GM15510 (cell line): ENCODE results near the gene HPCAL1.

Experiments
- POLR2A ChIP-seq: IDR thresholded peaks from 3 replicates; pipeline ENCODE4 v1.6.1; 2011; ENCODE audit warnings: borderline replicate concordance; ENCODE audit not compliant: insufficient read length; ENCODE audit errors: extremely low read depth

HPCAL1 gene

GRCh38 chr2:10287761-10288160 is 14.9 kb upstream of the HPCAL1 start:
- TF ChIP-seq POLR2A, result no peak

- TF ChIP-seq POLR2A, result no peak
Measured at GRCh38 chr2:10288606-10289005, 14.1 kb upstream of the HPCAL1 start.

GRCh38 chr2:10289352-10289751 is 13.4 kb upstream of the HPCAL1 start:
- no peak for TF ChIP-seq POLR2A

DNA sequence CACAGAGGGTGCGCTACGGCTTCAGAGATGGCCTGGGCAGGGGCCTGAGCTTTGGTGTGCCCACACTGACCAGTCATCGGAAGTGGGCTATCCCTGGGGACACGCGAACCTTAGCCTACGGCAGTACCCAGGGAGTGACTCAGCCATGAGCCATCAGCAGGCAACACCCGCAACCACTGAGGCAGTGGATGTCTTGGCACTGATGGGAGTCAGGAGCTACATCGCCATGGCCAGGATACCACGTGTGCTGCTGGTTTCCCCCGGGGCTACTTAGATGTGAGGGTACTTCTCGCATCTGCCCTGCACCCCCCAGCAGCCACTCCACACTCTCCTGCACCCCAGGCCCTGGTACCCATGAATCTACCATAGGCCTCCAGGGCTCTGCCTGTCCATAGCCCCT is 12.8 kb upstream of the HPCAL1 start:
- TF ChIP-seq POLR2A, result no peak

DNA sequence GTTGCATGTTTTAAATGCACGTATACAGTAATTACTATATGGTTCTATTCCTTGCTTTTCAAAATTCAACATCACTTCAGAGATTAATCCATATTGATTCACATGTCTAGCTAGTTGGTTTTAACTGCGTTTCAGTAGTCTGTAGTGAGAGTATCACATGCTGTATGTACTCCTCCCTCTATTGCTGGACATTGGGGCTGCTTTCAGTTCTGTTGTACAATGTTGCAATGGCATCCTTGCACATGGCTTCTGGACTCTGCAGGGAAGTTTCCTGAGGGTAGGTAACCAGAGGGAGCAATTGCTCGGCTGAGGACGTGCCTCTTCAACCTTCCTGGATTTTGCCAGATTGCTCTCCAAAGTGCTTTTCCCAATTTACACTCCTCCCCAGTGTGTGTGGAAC is 10.7 kb upstream of the HPCAL1 start:
- TF ChIP-seq POLR2A, result no peak

GRCh38 chr2:10293603-10294002 is 9.1 kb upstream of the HPCAL1 start:
- no peak for TF ChIP-seq POLR2A

DNA sequence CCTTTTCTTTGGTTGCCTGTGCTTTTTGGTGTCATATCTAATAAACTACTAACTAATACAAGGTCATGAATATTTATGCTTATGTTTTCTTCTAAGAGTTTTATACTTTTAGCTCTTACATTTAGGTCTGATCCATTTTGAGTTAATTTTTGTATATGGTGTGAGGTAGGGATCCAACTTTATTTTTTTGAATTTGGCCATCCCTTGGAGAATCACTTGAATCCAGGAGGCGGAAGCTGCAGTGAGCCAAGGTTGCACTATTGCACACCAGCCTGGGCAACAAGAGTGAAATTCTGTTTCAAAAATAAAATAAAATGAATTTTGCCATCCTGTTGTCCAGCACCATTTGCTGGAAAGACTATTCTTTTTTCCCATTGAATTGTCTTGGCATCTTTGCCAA is 8.6 kb upstream of the HPCAL1 start:
- no peak for TF ChIP-seq POLR2A

DNA sequence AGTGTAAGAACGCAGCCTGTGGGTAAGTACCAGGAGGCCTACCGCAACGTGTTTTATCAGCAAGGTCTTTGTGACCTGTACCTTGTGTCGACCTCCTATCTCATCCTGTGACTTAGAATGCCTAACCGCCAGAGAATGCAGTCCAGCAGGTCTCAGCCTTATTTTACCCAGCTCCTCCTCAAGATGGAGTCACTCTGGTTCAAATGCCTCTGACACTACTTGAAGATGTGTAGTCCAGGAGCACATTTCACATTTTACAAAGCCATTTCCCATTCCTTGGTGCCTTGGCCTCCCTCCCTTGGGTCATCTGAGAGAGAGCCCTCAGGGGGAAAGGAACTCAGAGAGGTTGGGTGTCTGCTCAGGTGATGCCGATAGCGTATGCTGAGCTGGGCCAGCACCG is 6.6 kb upstream of the HPCAL1 start:
- TF ChIP-seq POLR2A, result no peak

DNA sequence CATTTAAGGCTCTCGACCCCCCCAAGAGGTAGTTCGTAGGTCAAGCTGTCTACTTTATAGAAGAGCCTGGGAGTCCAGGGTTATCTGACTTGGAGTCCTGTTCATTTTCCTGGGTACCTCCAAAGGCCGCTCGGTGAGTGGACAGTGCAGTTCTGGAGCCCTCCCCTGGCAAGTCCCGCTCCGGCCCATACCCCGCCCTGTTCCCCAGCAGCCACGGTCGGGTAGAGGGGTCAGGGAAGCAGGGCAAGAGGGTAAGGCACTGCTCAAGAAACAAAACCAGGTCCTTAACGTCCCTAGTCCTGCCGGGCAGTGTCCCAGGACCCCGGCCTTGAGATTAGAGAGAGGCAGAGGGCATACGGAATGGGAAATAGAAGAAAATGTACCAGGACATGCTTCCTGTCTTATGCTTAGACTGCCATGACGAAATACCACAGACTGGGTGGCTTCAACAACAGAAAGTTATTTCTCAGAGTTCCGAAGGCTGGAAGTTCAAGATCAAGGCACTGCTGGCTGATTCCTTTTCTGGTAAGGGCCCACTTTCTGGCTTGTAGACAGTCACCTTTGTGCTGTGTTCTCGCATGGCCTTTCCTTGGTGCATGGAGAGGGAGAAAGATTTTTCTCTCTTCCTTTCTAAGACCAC is 5.4 kb upstream of the HPCAL1 start:
- TF ChIP-seq POLR2A, result no peak

DNA sequence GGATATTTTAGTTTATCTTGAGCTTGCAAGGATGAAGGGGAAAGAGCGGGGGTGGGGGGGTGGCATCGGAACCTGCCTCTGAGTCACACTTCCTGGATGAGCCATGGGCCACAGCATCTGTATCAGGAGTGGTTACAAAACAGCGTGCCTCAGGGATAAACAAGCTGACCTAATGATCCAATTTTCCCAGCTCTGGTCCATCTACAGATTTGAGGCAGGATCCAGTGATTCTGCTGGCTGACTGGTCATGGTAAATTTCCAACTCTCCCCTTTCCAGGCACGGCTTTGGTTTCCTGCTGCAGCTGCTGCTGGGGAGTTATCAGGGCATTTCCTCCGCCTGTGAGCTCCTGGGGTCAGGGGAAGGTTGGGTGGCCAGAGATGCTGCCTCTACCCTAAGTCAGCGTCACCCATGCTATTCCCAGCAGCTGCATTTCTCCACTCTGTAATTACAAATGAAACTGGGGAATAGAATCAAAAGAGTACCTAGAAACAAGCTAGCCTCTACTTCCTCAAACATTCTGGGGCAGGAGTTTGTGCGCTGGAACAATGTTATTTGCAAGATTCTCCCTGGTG is 4.7 kb upstream of the HPCAL1 start:
- TF ChIP-seq POLR2A, result no peak

DNA sequence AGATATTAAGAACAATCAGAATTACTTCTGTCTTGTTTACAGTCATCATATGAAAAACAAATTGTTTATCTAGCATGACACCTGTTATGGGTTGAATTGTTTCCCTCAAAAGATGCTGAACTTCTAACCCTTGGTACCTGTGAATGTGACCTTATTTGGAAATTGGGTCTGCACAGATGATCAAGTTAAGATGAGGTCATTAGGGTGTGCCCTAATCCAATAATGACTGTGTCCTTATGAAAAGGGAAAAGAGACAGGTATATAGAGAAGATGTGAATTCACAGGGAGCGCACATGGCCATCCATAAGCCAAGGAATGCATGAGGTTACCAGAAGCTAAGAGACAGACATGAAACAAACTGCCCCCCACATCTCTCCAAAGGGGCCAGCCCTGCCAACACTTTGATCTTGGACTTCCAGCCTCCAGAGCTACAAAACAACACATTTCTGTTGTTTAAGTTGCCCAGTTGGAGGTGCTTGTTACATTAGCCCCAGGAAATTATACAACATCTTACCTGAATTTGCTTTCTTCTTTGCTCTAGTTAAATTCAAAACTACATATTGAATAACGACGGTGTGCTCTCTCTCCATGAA is 2.3 kb upstream of the HPCAL1 start:
- TF ChIP-seq POLR2A, result no peak

- no peak for TF ChIP-seq POLR2A
Measured at GRCh38 chr2:10300997-10301940, 1.4 kb upstream of the HPCAL1 start.

DNA sequence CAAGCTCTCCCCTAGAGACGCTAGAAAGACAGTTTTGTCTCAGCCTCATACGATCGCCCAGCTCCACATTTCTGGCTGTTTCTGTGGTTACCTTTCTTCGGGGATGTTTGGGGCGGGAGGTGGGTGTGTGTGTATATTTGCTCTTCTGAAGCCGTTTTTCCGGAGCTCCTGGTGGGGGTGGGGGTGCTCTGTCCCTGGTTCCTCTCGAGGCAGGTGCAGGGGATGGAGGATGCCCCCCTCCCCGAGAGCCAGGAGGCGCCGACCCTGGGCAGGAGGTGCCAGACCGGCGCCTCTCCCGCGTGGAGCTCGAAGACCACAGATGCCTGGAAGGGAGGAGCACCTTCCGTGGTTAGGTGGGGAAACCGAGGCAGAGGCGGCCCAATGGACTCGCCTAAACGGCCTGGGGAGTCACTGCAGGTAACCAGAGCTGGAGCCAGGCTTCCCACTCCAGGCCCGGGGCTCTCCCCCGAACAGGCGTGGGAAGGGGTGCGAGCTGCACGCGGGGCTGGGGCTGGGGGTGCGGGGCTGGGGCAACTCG is 694 bp upstream of the HPCAL1 start:
- TF ChIP-seq POLR2A, result no peak

- no peak for TF ChIP-seq POLR2A
Measured at GRCh38 chr2:10303181-10303693, 533 bp downstream of the HPCAL1 start.
